Sigmoid colon (tissue), 7 donors: ENCODE measurements around the gene PCYOX1L. TPM values are rescaled to one million over a fixed set of nuclear protein-coding genes. Genes with fewer than 3 reads are reported as not detected.

Experiments used
- DNase-seq: peaks from one replicate; pipeline ENCODE4 v3.0.0-alpha.2; 2019
- H3K27ac ChIP-seq, 4 donors: fragments of 200-600 bp; sonication (generic); one replicate each; pipeline ENCODE4 v1.5.1; 2016 to 2019; ENCODE audit warnings: mild to moderate bottlenecking in 1 of 4
- H3K27me3 ChIP-seq, 3 donors: fragments of 200-600 bp; sonication (generic); one replicate each; pipeline ENCODE4 v1.5.1; 2019; ENCODE audit warnings: mild to moderate bottlenecking in 1 of 3
- H3K36me3 ChIP-seq, 4 donors: fragments of 200-600 bp; sonication (generic); one replicate each; pipeline ENCODE4 v1.5.1; 2016 to 2019
- H3K4me1 ChIP-seq, 4 donors: fragments of 200-600 bp; sonication (generic); one replicate each; pipeline ENCODE4 v1.5.1; 2017 to 2019
- H3K4me3 ChIP-seq, 4 donors: fragments of 200-600 bp; sonication (generic); one replicate each; pipeline ENCODE4 v1.5.1; 2017 to 2019; ENCODE audit warnings: mild to moderate bottlenecking in 2 of 4, moderate library complexity in 1 of 4
- H3K9me3 ChIP-seq, 4 donors: fragments of 200-600 bp in 3 of 4; sonication (generic) in 3 of 4; one replicate each; pipeline versions ENCODE4 v1.5.1 to v1.6.1; 2013 to 2019
- EP300 ChIP-seq, 4 donors: sonication (generic); formaldehyde crosslinking; IDR thresholded peaks; one replicate each; pipeline ENCODE4 v1.6.1; 2017; ENCODE audit warnings: antibody characterized with exemption in 4 of 4
- POLR2A ChIP-seq, 2 donors: fragments of 450-650 bp; IDR thresholded peaks; one replicate each; pipeline ENCODE4 v1.6.1; 2016; ENCODE audit warnings: antibody characterized with exemption in 2 of 2, mild to moderate bottlenecking in 2 of 2, moderate library complexity in 2 of 2
- POLR2AphosphoS5 ChIP-seq, 4 donors: sonication (generic); formaldehyde crosslinking; IDR thresholded peaks; one replicate each; pipeline ENCODE4 v1.6.1; 2017; ENCODE audit warnings: antibody characterized with exemption in 4 of 4
- WGBS, 2 donors: extraction: QIAGEN DNeasy Blood & Tissue Kit; methylation state at CpG; one replicate each; pipeline ENCODE4 v1.1.7; 2013; 5-methylcytosine and 5-hydroxymethylcytosine counted together
- intact Hi-C: fragments of 100-400 bp; cut with DNase I; formaldehyde crosslinking; loops from one replicate; pipeline ENCODE4 v1.15.1; 2023
- polyA plus RNA-seq, 3 donors: library from polyadenylated mRNA; stranded (reverse); fragments of 200-250 nt; gene quantifications; one replicate each; pipeline ENCODE4 v1.2.3, GENCODE V29; 2013
- total RNA-seq, 4 donors: library from RNA; depleted of rRNA; stranded (reverse); fragments of >200 nt; gene quantifications; one replicate each; pipeline ENCODE4 v1.1.0, GENCODE V29; 2016
- TF ChIP-seq, protein P1 (sequence below), 4 experiments: fragments of 450-650 bp in 3 of 4; fragments of 200-600 bp in 1 of 4; IDR thresholded peaks; one replicate each; pipeline ENCODE4 v1.5.1; 2016 to 2019; ENCODE audit warnings: antibody characterized with exemption in 4 of 4, mild to moderate bottlenecking in 3 of 4, moderate library complexity in 2 of 4
- donor health status: healthy with polysubstance abuse.
- donor health status: Bipolar disorder and iron deficiency.
- donor health status: healthy.

Gene PCYOX1L
- total and polyA plus RNA-seq, 7 donors = 0.69 to 7.4 (median 3.3) TPM

DNA sequence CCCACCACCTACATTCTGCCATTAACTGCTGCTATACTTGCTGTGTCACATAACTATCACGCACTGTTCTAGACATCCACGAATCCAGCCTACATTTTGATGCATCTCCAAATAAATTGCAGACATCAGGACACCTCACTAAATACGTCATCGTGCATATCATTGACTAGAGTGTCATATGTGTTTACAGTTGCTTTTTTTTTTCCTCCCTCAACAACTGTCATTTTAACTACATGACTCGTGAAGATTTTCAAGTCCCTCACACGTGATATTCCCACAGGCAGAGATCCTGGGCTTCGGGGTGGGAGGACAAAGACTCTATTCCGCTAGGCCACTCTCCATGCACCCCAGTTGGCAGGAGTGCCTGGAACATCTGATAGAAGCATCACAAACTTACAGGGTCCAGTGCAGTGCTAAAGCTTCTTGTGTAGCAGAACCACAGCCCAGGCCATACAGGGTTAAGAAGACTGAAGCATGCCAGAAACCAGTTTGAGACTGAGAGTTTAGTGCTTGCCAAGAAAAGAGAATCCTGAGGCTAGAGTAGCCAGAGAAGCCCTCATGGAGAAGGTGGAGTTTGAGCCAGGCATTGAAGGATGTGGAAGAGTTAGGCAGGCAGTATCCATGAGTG lies 1.1 kb downstream of the PCYOX1L start:
- peaks cover 0 to 14% (median 11%) of the 10 kb centered on the region in 4 donors for H3K4me1 ChIP-seq
- WGBS, 2 donors = 79 to 80% methylated on average over 8 of the region's 8 CpGs
- intact Hi-C loops = loop anchor here (1.0 kb wide), 1 partner anchor 10 kb away; no protein-coding TSS in a partner anchor
- peak overlapping the region in 2 of 4 donors; percentile 65 to 73 for H3K27ac ChIP-seq
- no peaks in the 10 kb centered on the region for H3K27me3 ChIP-seq
- DNase-seq = no peak
- peak overlapping the region in 1 of 4 donors; percentile 58 for H3K4me3 ChIP-seq
- peaks cover 0 to 7% (median 0%) of the 10 kb centered on the region in 4 donors for H3K36me3 ChIP-seq
- TF ChIP-seq POLR2AphosphoS5 (IDR thresholded peaks at IDR 0.05) (no peak), POLR2A (IDR thresholded peaks at IDR 0.05) (no peak), EP300 (IDR thresholded peaks at IDR 0.05) (no peak)
- TF ChIP-seq, protein P1, sequence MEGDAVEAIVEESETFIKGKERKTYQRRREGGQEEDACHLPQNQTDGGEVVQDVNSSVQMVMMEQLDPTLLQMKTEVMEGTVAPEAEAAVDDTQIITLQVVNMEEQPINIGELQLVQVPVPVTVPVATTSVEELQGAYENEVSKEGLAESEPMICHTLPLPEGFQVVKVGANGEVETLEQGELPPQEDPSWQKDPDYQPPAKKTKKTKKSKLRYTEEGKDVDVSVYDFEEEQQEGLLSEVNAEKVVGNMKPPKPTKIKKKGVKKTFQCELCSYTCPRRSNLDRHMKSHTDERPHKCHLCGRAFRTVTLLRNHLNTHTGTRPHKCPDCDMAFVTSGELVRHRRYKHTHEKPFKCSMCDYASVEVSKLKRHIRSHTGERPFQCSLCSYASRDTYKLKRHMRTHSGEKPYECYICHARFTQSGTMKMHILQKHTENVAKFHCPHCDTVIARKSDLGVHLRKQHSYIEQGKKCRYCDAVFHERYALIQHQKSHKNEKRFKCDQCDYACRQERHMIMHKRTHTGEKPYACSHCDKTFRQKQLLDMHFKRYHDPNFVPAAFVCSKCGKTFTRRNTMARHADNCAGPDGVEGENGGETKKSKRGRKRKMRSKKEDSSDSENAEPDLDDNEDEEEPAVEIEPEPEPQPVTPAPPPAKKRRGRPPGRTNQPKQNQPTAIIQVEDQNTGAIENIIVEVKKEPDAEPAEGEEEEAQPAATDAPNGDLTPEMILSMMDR (IDR thresholded peaks at IDR 0.05) = no peak
- H3K9me3 ChIP-seq = no peaks in the 10 kb centered on the region

DNA sequence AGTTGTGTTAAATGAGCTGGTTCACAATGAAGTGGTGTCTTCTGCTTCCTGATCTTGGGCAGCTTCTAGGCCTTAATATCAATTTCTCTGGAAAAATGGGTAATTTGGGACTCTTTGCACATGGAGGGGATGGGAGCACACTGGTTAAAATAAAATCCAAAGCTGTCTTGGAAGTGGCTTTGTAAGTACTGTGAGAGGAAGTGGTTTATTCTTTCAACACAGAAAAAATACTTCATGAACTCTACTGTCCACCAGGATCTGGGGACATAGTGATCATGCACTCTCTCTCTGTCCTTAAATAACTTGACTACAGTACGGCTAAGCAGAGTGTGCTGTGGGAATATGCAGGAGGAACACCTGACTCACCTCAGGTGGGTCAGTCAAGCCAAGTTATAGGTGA lies 2.4 kb downstream of the PCYOX1L start:
- WGBS, 2 donors = 81 to 89% methylated on average over 1 of the region's 1 CpG
- Histone ChIP-seq H3K4me1 (peaks cover 0 to 14% (median 11%) of the 10 kb centered on the region in 4 donors), H3K27me3 (no peaks in the 10 kb centered on the region), H3K9me3 (no peaks in the 10 kb centered on the region), H3K4me3 (no peak overlapping the region), H3K36me3 (no peaks in the 10 kb centered on the region), H3K27ac (no peak overlapping the region)
- intact Hi-C loops = no loop called here
- no peak for DNase-seq
- TF ChIP-seq POLR2AphosphoS5 (IDR thresholded peaks at IDR 0.05) = no peak
- TF ChIP-seq POLR2A (IDR thresholded peaks at IDR 0.05) = no peak
- TF ChIP-seq EP300 (IDR thresholded peaks at IDR 0.05) = no peak
- TF ChIP-seq, protein P1 (IDR thresholded peaks at IDR 0.05) = no peak

DNA sequence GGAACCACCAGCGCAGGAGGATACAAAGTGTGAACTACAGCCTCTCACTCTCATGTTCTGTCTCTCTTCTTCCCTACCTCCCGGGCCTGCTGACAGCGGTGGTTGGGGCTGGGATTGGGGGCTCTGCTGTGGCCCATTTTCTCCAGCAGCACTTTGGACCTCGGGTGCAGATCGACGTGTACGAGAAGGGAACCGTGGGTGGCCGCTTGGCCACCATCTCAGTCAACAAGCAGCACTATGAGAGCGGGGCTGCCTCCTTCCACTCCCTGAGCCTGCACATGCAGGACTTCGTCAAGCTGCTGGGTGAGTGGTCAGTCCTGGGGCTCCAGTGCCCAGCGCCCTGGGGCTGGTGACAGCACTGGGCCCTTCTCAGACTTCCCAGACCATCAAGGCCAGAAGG lies 4.7 kb downstream of the PCYOX1L start:
- Histone ChIP-seq H3K9me3 (no peaks in the 10 kb centered on the region), H3K36me3 (no peaks in the 10 kb centered on the region), H3K27ac (no peak overlapping the region), H3K4me1 (peaks cover 0 to 16% (median 13%) of the 10 kb centered on the region in 4 donors), H3K27me3 (no peaks in the 10 kb centered on the region), H3K4me3 (no peak overlapping the region)
- TF ChIP-seq, protein P1 (IDR thresholded peaks at IDR 0.05) = no peak
- TF ChIP-seq POLR2A (IDR thresholded peaks at IDR 0.05) (no peak), EP300 (IDR thresholded peaks at IDR 0.05) (no peak), POLR2AphosphoS5 (IDR thresholded peaks at IDR 0.05) (no peak)
- intact Hi-C loops = no loop called here
- WGBS, 2 donors = 94 to 95% methylated on average over 12 of the region's 12 CpGs
- DNase-seq = no peak

DNA sequence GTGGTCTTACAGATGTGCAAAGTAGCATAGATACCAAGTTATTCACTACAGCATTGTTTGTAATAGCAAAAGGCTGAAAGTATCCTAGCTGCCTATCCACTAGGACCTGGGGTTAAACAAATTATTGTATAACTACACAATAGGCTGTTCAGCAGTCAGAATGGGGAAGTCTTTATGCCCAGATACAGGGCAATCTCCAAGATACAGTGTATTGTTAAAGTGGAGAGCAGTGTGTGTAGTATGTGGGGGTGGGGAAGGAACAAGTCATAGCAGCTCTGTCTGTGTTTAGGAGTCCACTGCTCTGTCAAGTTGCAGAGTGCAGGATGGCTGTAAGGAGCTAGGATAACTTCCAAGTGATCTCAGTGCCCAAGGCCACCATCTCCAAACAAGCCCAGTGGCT lies 5.5 kb downstream of the PCYOX1L start:
- H3K27ac ChIP-seq = no peak overlapping the region
- no peaks in the 10 kb centered on the region for H3K27me3 ChIP-seq
- no peak overlapping the region for H3K4me3 ChIP-seq
- H3K36me3 ChIP-seq = no peaks in the 10 kb centered on the region
- intact Hi-C loops = no loop called here
- H3K4me1 ChIP-seq = peaks cover 0 to 19% (median 17%) of the 10 kb centered on the region in 4 donors
- H3K9me3 ChIP-seq = no peaks in the 10 kb centered on the region
- TF ChIP-seq, protein P1 (IDR thresholded peaks at IDR 0.05) = no peak
- TF ChIP-seq POLR2A (IDR thresholded peaks at IDR 0.05) = no peak
- no peak for TF ChIP-seq POLR2AphosphoS5 (IDR thresholded peaks at IDR 0.05)
- TF ChIP-seq EP300 (IDR thresholded peaks at IDR 0.05) = no peak
- no peak for DNase-seq

DNA sequence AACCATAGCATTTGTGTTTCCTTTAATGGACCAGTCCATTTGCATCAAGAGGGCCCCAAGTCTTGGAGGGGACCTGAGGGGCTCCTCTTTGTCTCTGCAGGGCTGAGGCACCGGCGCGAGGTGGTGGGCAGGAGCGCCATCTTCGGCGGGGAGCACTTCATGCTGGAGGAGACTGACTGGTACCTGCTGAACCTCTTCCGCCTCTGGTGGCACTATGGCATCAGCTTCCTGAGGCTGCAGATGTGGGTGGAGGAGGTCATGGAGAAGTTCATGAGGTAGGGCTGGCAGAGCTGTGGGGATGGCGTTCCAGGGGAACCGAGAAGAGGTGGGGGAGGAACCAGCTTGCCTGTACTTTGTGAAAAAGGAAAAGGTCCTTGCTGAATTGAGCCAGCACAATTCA lies 6.1 kb downstream of the PCYOX1L start:
- TF ChIP-seq, protein P1 (IDR thresholded peaks at IDR 0.05) = no peak
- TF ChIP-seq EP300 (IDR thresholded peaks at IDR 0.05) (no peak), POLR2A (IDR thresholded peaks at IDR 0.05) (no peak), POLR2AphosphoS5 (IDR thresholded peaks at IDR 0.05) (no peak)
- intact Hi-C loops = no loop called here
- Histone ChIP-seq H3K27ac (no peak overlapping the region), H3K27me3 (no peaks in the 10 kb centered on the region), H3K36me3 (no peaks in the 10 kb centered on the region), H3K4me3 (no peak overlapping the region), H3K4me1 (peaks cover 0 to 17% (median 15%) of the 10 kb centered on the region in 4 donors), H3K9me3 (no peaks in the 10 kb centered on the region)
- WGBS, 2 donors = 95 to 96% methylated on average over 9 of the region's 9 CpGs
- DNase-seq = no peak
